Measurements from ENCODE around the gene SUSD3. TPM values are rescaled to one million over a fixed set of nuclear protein-coding genes. Genes with fewer than 3 reads are reported as not detected.

Gene SUSD3
- total and polyA plus RNA-seq, 4 donors = 2.0 to 9.7 (median 5.1) TPM

DNA sequence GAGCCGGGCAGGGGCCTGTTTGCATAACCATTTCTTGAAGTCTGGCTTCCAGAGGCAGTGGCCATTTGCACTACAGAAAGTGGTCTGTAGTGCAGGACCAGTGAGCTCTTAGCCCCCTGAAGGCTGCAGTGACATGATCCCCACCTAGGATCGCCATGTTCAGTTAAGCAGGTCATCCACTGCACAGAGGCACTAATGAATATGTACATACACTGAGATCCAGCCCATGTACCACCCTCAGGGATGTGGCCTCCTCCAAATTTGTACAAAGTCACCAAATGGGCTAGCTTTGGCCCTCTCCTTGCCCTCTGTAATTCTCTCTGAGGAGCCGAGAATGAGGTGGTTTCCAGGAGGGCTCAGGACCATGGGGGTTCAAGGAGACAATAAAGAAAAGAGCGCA lies 8.3 kb upstream of the SUSD3 start:
- Histone ChIP-seq H3K9me3 (ENCODE audit: control insufficient read depth in 4 of 4, insufficient read depth in 3 of 4, low read length in 3 of 4) (no peaks in the 10 kb centered on the region), H3K36me3 (ENCODE audit: control insufficient read depth in 4 of 4, insufficient read depth in 4 of 4, low read length in 4 of 4) (no peaks in the 10 kb centered on the region), H3K27me3 (ENCODE audit: control insufficient read depth in 3 of 3, insufficient read depth in 3 of 3, low read length in 2 of 3) (no peaks in the 10 kb centered on the region), H3K9ac (ENCODE audit: insufficient read depth in 1 of 2, low read length in 2 of 2) (no peak overlapping the region), H3K27ac (ENCODE audit: low read depth in 1 of 2, low read length in 1 of 2) (no peak overlapping the region), H3K4me1 (ENCODE audit: control insufficient read depth in 5 of 5, insufficient read depth in 5 of 5, low read length in 5 of 5) (peaks cover 0 to 12% (median 5%) of the 10 kb centered on the region in 5 donors), H3K4me3 (no peak overlapping the region)
- ATAC-seq (ENCODE audit: insufficient read depth, low FRiP score) (no peak), DNase-seq (no peak)
- WGBS, 2 donors = 96 to 98% methylated on average over 4 of the region's 4 CpGs
- TF ChIP-seq, protein P1, sequence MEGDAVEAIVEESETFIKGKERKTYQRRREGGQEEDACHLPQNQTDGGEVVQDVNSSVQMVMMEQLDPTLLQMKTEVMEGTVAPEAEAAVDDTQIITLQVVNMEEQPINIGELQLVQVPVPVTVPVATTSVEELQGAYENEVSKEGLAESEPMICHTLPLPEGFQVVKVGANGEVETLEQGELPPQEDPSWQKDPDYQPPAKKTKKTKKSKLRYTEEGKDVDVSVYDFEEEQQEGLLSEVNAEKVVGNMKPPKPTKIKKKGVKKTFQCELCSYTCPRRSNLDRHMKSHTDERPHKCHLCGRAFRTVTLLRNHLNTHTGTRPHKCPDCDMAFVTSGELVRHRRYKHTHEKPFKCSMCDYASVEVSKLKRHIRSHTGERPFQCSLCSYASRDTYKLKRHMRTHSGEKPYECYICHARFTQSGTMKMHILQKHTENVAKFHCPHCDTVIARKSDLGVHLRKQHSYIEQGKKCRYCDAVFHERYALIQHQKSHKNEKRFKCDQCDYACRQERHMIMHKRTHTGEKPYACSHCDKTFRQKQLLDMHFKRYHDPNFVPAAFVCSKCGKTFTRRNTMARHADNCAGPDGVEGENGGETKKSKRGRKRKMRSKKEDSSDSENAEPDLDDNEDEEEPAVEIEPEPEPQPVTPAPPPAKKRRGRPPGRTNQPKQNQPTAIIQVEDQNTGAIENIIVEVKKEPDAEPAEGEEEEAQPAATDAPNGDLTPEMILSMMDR (IDR thresholded peaks at IDR 0.05; ENCODE audit: control extremely low read depth, extremely low read depth) = no peak

DNA sequence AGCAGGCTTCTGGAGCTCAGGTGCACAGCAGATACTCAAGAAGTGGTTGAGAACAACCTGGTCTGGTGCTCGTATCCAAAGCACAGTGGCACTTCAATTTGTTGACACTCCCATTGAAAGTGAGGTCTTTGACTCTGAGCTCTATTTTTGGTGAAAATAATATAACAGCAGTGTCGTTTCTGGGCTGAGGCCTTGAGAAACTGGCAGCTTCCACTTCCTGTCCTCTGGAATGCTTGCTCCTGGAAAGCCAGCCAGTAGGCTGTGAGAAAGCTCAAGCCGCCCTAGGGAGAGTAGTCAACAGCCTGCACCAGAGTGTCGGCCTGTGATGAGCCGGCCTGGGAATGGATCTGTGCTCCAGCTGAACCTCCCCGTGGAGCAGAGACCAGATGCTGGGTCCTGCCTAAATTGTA lies 6.8 kb upstream of the SUSD3 start:
- DNase-seq = peak; percentile 75 to 88 (median 75)
- Histone ChIP-seq H3K27ac (ENCODE audit: low read depth in 1 of 2, low read length in 1 of 2) (peak overlapping the region in 1 of 2 donors; percentile 88), H3K9ac (ENCODE audit: insufficient read depth in 1 of 2, low read length in 2 of 2) (no peak overlapping the region), H3K36me3 (ENCODE audit: control insufficient read depth in 4 of 4, insufficient read depth in 4 of 4, low read length in 4 of 4) (no peaks in the 10 kb centered on the region), H3K27me3 (ENCODE audit: control insufficient read depth in 3 of 3, insufficient read depth in 3 of 3, low read length in 2 of 3) (no peaks in the 10 kb centered on the region), H3K4me3 (no peak overlapping the region), H3K4me1 (ENCODE audit: control insufficient read depth in 5 of 5, insufficient read depth in 5 of 5, low read length in 5 of 5) (peaks cover 0 to 12% (median 5%) of the 10 kb centered on the region in 5 donors), H3K9me3 (ENCODE audit: control insufficient read depth in 4 of 4, insufficient read depth in 3 of 4, low read length in 3 of 4) (no peaks in the 10 kb centered on the region)
- TF ChIP-seq, protein P1 (IDR thresholded peaks at IDR 0.05; ENCODE audit: control extremely low read depth, extremely low read depth) = no peak
- ATAC-seq (ENCODE audit: insufficient read depth, low FRiP score) = peak; percentile 44
- WGBS, 2 donors = 40 to 73% methylated on average over 6 of the region's 6 CpGs

DNA sequence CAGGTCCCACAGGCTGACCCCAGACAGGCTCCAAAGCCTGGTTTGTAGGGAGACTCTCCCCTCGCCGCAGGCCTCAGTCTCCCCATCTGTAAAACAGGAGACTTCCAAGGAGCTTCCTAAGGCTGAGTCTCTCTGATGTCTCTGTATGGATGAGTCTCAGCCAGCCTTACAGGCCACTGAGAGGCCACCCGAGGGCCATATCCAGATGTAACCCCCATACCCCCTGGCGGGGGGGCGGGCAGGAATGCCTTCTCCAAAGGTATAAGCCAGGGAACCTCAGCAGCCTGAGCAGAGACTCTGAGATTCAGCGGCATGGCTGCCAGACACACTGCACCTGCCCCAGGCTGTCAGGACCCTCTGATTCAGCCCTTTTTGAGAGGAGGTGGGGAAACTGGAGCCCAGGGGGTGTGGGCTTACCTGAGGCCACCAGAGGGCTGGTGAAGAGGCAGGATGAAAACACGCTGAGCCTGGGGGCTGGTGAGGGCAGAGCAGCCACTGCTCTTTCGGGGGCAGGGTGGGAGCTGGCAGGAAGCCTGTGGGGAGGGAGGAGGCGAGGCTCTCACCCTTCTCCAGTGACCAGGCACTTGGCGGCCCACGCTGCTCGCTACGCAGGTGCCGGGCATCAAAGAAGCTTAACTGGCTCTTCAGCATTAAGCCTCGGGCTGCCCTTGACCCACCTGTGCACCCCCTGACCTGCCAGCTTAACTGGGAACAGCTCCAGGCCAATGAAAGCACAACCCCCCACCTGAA lies 5.5 kb upstream of the SUSD3 start:
- Histone ChIP-seq H3K4me3 (no peak overlapping the region), H3K27me3 (ENCODE audit: control insufficient read depth in 3 of 3, insufficient read depth in 3 of 3, low read length in 2 of 3) (no peaks in the 10 kb centered on the region), H3K9ac (ENCODE audit: insufficient read depth in 1 of 2, low read length in 2 of 2) (peak overlapping the region in 1 of 2 donors; percentile 4), H3K36me3 (ENCODE audit: control insufficient read depth in 4 of 4, insufficient read depth in 4 of 4, low read length in 4 of 4) (no peaks in the 10 kb centered on the region), H3K27ac (ENCODE audit: low read depth in 1 of 2, low read length in 1 of 2) (peak overlapping the region in 1 of 2 donors; percentile 26), H3K4me1 (ENCODE audit: control insufficient read depth in 5 of 5, insufficient read depth in 5 of 5, low read length in 5 of 5) (peaks cover 0 to 12% (median 5%) of the 10 kb centered on the region in 5 donors), H3K9me3 (ENCODE audit: control insufficient read depth in 4 of 4, insufficient read depth in 3 of 4, low read length in 3 of 4) (no peaks in the 10 kb centered on the region)
- DNase-seq = peak in 2 of 3 donors; percentile 51 to 64
- WGBS, 2 donors = 72 to 74% methylated on average over 14 to 15 of the region's 15 CpGs
- ATAC-seq (ENCODE audit: insufficient read depth, low FRiP score) = no peak
- TF ChIP-seq, protein P1 (IDR thresholded peaks at IDR 0.05; ENCODE audit: control extremely low read depth, extremely low read depth) = no peak

All from lung (tissue), 12 donors.